K562 (cell line): Measurements from ENCODE around the gene OR2B2. TPM values are rescaled to one million over a fixed set of nuclear protein-coding genes. Genes with fewer than 3 reads are reported as not detected.
A peak's percentile ranks its signal among the peaks of the same experiment; 100 is the strongest.

ENCODE experiments used
- CREB1 ChIP-seq, 2 experiments: sonication (generic) in 1 of 2; formaldehyde crosslinking in 1 of 2; IDR thresholded peaks; 2 replicates each; pipeline versions ENCODE4 v1.6.1 to v1.8.0; 2012 to 2022; ENCODE audit warnings: inconsistent platforms in 1 of 2, mild to moderate bottlenecking in 1 of 2, missing genetic modification reagents in 1 of 2, moderate library complexity in 1 of 2
- EP400 ChIP-seq: fragments of 450-650 bp; IDR thresholded peaks from 2 replicates; pipeline ENCODE4 v1.6.1; 2017; ENCODE audit warnings: antibody characterized with exemption, mild to moderate bottlenecking, moderate library complexity
- GATA2 ChIP-seq: sonication (generic); formaldehyde crosslinking; IDR thresholded peaks from 2 replicates; pipeline ENCODE4 v1.4.0; 2020; ENCODE audit warnings: mild to moderate bottlenecking, missing genetic modification reagents
- HDGF ChIP-seq: fragments of 450-650 bp; IDR thresholded peaks from 2 replicates; pipeline ENCODE4 v1.6.1; 2016
- HEY1 ChIP-seq: fragments of 250-450 bp; sonication (Bioruptor Pico); IDR thresholded peaks from 2 replicates; pipeline ENCODE4 v1.5.0; 2020; ENCODE audit warnings: mild to moderate bottlenecking, moderate library complexity, borderline replicate concordance
- HNRNPH1 ChIP-seq: fragments of 200-400 bp; formaldehyde crosslinking; optimal IDR thresholded peaks from 2 replicates; pipeline ENCODE3; 2017; ENCODE audit warnings: low read depth, mild to moderate bottlenecking, low read length, moderate library complexity
- MEIS2 ChIP-seq: fragments of 450-650 bp; IDR thresholded peaks from 2 replicates; pipeline ENCODE4 v1.6.1; 2014; ENCODE audit warnings: mild to moderate bottlenecking; ENCODE audit not compliant: partially characterized antibody
- MTF1 ChIP-seq: fragments of 250-450 bp; sonication (Bioruptor Pico); IDR thresholded peaks from 2 replicates; pipeline ENCODE4 v1.9.0; 2021; ENCODE audit warnings: moderate library complexity, mild to moderate bottlenecking, inconsistent platforms, borderline replicate concordance
- MYBL2 ChIP-seq, 2 experiments: fragments of 450-650 bp in 1 of 2; sonication (generic) in 1 of 2; formaldehyde crosslinking in 1 of 2; IDR thresholded peaks; 2 replicates each; pipeline versions ENCODE4 v1.6.1 to v1.8.1; 2017 to 2022; ENCODE audit warnings: borderline replicate concordance in 1 of 2, inconsistent platforms in 1 of 2, low read depth in 1 of 2, mild to moderate bottlenecking in 1 of 2, missing genetic modification reagents in 1 of 2, moderate library complexity in 1 of 2
- NCOA4 ChIP-seq: fragments of 450-650 bp; IDR thresholded peaks from 2 replicates; pipeline ENCODE4 v1.6.1; 2018; ENCODE audit warnings: mild to moderate bottlenecking; ENCODE audit not compliant: partially characterized antibody
- NFE2 ChIP-seq: IDR thresholded peaks from 2 replicates; pipeline ENCODE4 v1.6.1; 2014; ENCODE audit warnings: antibody characterized with exemption, low read depth
- NFRKB ChIP-seq: fragments of 450-650 bp; IDR thresholded peaks from 2 replicates; pipeline ENCODE4 v1.6.1; 2016; ENCODE audit warnings: low read depth
- POLR2H ChIP-seq: IDR thresholded peaks from 2 replicates; pipeline ENCODE4 v1.6.1; 2016; ENCODE audit warnings: missing genetic modification characterization, low read depth, mild to moderate bottlenecking, control low read depth, missing compliant biosample characterization, moderate library complexity
- RAD51 ChIP-seq: fragments of 450-650 bp; IDR thresholded peaks from 2 replicates; pipeline ENCODE4 v1.7.1; 2016; ENCODE audit warnings: low read depth, mild to moderate bottlenecking, borderline replicate concordance
- RBFOX2 ChIP-seq: fragments of 200-400 bp; formaldehyde crosslinking; IDR thresholded peaks from 2 replicates; pipeline ENCODE4 v1.6.1; 2017; ENCODE audit warnings: low read depth, mild to moderate bottlenecking, low read length, moderate library complexity
- RBM39 ChIP-seq: fragments of 200-400 bp; formaldehyde crosslinking; optimal IDR thresholded peaks from 2 replicates; pipeline ENCODE3; 2018; ENCODE audit warnings: low read depth, low read length
- TARDBP ChIP-seq: fragments of 450-650 bp; IDR thresholded peaks from 2 replicates; pipeline ENCODE4 v1.6.1; 2016
- THAP7 ChIP-seq: fragments of 250-450 bp; sonication (Bioruptor Pico); IDR thresholded peaks from 2 replicates; pipeline ENCODE4 v1.5.0; 2021
- TRIM28 ChIP-seq: fragments of 450-650 bp; IDR thresholded peaks from 2 replicates; pipeline ENCODE4 v1.6.1; 2017
- XRCC4 ChIP-seq: IDR thresholded peaks from one replicate; pipeline ENCODE4 v1.6.1; 2011; ENCODE audit not compliant: insufficient read depth, insufficient read length; ENCODE audit errors: extremely low read depth
- YBX1 ChIP-seq: fragments of 450-650 bp; IDR thresholded peaks from 2 replicates; pipeline ENCODE4 v1.7.1; 2016; ENCODE audit warnings: mild to moderate bottlenecking
- ZBTB9 ChIP-seq: fragments of 450-650 bp; formaldehyde crosslinking; IDR thresholded peaks from 2 replicates; pipeline ENCODE4 v1.4.0; 2020; ENCODE audit warnings: mild to moderate bottlenecking, moderate library complexity
- ZNF121 ChIP-seq: sonication (generic); formaldehyde crosslinking; conservative IDR thresholded peaks from 2 replicates; pipeline ENCODE4 v1.8.0; 2022; ENCODE audit warnings: missing genetic modification reagents
- ZNF184 ChIP-seq: sonication (generic); formaldehyde crosslinking; IDR thresholded peaks from 2 replicates; pipeline ENCODE4 v1.5.0; 2020; ENCODE audit warnings: missing genetic modification reagents
- ZNF274 ChIP-seq: IDR thresholded peaks from 2 replicates; pipeline ENCODE4 v1.6.1; 2011; ENCODE audit warnings: low read depth, mild to moderate bottlenecking, low read length, moderate library complexity, borderline replicate concordance
- polyA plus RNA-seq, 8 experiments: library from polyadenylated mRNA; depleted of rRNA in 4 of 8; stranded (reverse) in 5 of 8; unstranded in 3 of 8; fragments of >200 nt; fragmentation: Nextera tagmentation in 2 of 8; fragmentation: Illumina TruSeq in 1 of 8; extraction: Ambion mirVana in 2 of 8; extraction: Trizol in 1 of 8; gene quantifications; 2 replicates each; pipeline versions ENCODE4 v1.2.1 to v1.2.3, GENCODE V29; 2011 to 2014; ENCODE audit warnings: inconsistent platforms in 1 of 8, missing spikeins in 1 of 8
- total RNA-seq, 7 experiments: library from RNA; depleted of rRNA in 6 of 7; stranded (reverse); fragments of >200 nt in 6 of 7; fragmentation: Illumina TruSeq in 2 of 7; extraction: Trizol in 2 of 7; gene quantifications; 2 replicates each; pipeline versions ENCODE4 v1.2.1 to v1.2.3, GENCODE V29; 2011 to 2021; ENCODE audit warnings: low replicate concordance in 1 of 7

OR2B2 gene
- total and polyA plus RNA-seq, 9 of the 15 experiments (the other 6 are each of a cell fraction or from before 2014, with no cell fraction given) = 0.24 TPM; not detected in 8

- no peak for TF ChIP-seq HNRNPH1
- TF ChIP-seq CREB1 (IDR thresholded peaks at IDR 0.05) = peak; percentile 56
- TF ChIP-seq CREB1 (CRISPR knock-in tag; IDR thresholded peaks at IDR 0.05) = 0 out of 2 replicates have a peak, but pooled peaks have one; percentile 48
- no peak for TF ChIP-seq TRIM28
- peak; percentile 54; the same call in 1 of the 2 replicates for TF ChIP-seq EP400
- TF ChIP-seq HEY1 (CRISPR knock-in tag) = peak; percentile 29; the same call in 1 of the 2 replicates
- TF ChIP-seq YBX1 = no peak
- peak; percentile 1 for TF ChIP-seq MEIS2
- no peak for TF ChIP-seq POLR2H
- TF ChIP-seq MTF1 = no peak
- TF ChIP-seq MYBL2 (IDR thresholded peaks at IDR 0.05; ENCODE audit: low read depth) = peak; percentile 73
- no peak for TF ChIP-seq MYBL2 (CRISPR knock-in tag; IDR thresholded peaks at IDR 0.05; ENCODE audit: borderline replicate concordance)
- TF ChIP-seq THAP7 (CRISPR knock-in tag) = peak; percentile 87; the same call in 1 of the 2 replicates
- TF ChIP-seq ZNF274 = no peak
- TF ChIP-seq XRCC4 = no peak
- no peak for TF ChIP-seq NCOA4
- TF ChIP-seq HDGF = no peak
- no peak for TF ChIP-seq GATA2
- no peak for TF ChIP-seq NFRKB
- no peak for TF ChIP-seq RBM39
- TF ChIP-seq ZBTB9 (CRISPR knock-in tag) = peak; percentile 37; the same call in 1 of the 2 replicates
- no peak for TF ChIP-seq RAD51
- peak; percentile 100 for TF ChIP-seq RBFOX2
- no peak for TF ChIP-seq ZNF184
- TF ChIP-seq NFE2 = no peak
- TF ChIP-seq ZNF121 = peak; percentile 11; the same call in 1 of the 2 replicates
- TF ChIP-seq TARDBP = no peak; the same call in 1 of the 2 replicates
- TF ChIP-seq, all 486 proteins: peak for 182
Observed at GRCh38 chr6:27890445-27891319, 21.5 kb downstream of the OR2B2 start (continued).
